Measurements from ENCODE around the gene ARPC1B.
A peak's percentile ranks its signal among the peaks of the same experiment; 100 is the strongest.
"Not testable (repeated sequence)": the region's sequence is repeated elsewhere in the genome, so short reads cannot be mapped to it uniquely, and the experiment has no call there.

ARPC1B gene

GRCh38 chr7:99359465-99360154 lies 14.9 kb upstream of the ARPC1B start:
- no peaks in the 10 kb centered on the region for H3K9me3 Mint-ChIP-seq
- H3K4me3 Mint-ChIP-seq = no peak overlapping the region
- H3K4me1 Mint-ChIP-seq = no peaks in the 10 kb centered on the region
- H3K27ac Mint-ChIP-seq = no peak overlapping the region
- no peak for ATAC-seq
- H3K27me3 Mint-ChIP-seq = no peaks in the 10 kb centered on the region
- peaks cover 36% of the 10 kb centered on the region for H3K36me3 Mint-ChIP-seq

- H3K27ac Mint-ChIP-seq = no peak overlapping the region
- H3K9me3 Mint-ChIP-seq = no peaks in the 10 kb centered on the region
- H3K27me3 Mint-ChIP-seq = no peaks in the 10 kb centered on the region
- H3K4me3 Mint-ChIP-seq = no peak overlapping the region
- ATAC-seq = no peak
- H3K4me1 Mint-ChIP-seq = peaks cover 5% of the 10 kb centered on the region
- H3K36me3 Mint-ChIP-seq = peaks cover 43% of the 10 kb centered on the region
Observed at GRCh38 chr7:99362801-99363200, 11.7 kb upstream of the ARPC1B start.

- no peak for ATAC-seq
- H3K4me3 Mint-ChIP-seq = no peak overlapping the region
- H3K27ac Mint-ChIP-seq = no peak overlapping the region
- no peaks in the 10 kb centered on the region for H3K27me3 Mint-ChIP-seq
- H3K36me3 Mint-ChIP-seq = peaks cover 38% of the 10 kb centered on the region
- peaks cover 5% of the 10 kb centered on the region for H3K4me1 Mint-ChIP-seq
- H3K9me3 Mint-ChIP-seq = no peaks in the 10 kb centered on the region
Observed at GRCh38 chr7:99363286-99363685, 11.2 kb upstream of the ARPC1B start.

- ATAC-seq = peak; percentile 74
- Mint-ChIP-seq H3K27ac (no peak overlapping the region), H3K36me3 (peaks cover 34% of the 10 kb centered on the region), H3K9me3 (no peaks in the 10 kb centered on the region), H3K27me3 (no peaks in the 10 kb centered on the region), H3K4me3 (no peak overlapping the region), H3K4me1 (peaks cover 5% of the 10 kb centered on the region)
Observed at GRCh38 chr7:99365318-99366141, 9.0 kb upstream of the ARPC1B start.

GRCh38 chr7:99366646-99367045 lies 7.9 kb upstream of the ARPC1B start:
- ATAC-seq = no peak
- H3K4me1 Mint-ChIP-seq = peaks cover 5% of the 10 kb centered on the region
- H3K9me3 Mint-ChIP-seq = no peaks in the 10 kb centered on the region
- H3K36me3 Mint-ChIP-seq = peaks cover 34% of the 10 kb centered on the region
- no peaks in the 10 kb centered on the region for H3K27me3 Mint-ChIP-seq
- no peak overlapping the region for H3K4me3 Mint-ChIP-seq
- H3K27ac Mint-ChIP-seq = no peak overlapping the region

- Mint-ChIP-seq H3K4me3 (no peak overlapping the region), H3K36me3 (peaks cover 34% of the 10 kb centered on the region), H3K9me3 (no peaks in the 10 kb centered on the region), H3K27me3 (no peaks in the 10 kb centered on the region), H3K27ac (no peak overlapping the region), H3K4me1 (peaks cover 5% of the 10 kb centered on the region)
- ATAC-seq = no peak
Observed at GRCh38 chr7:99368750-99369389, 5.7 kb upstream of the ARPC1B start.

GRCh38 chr7:99369767-99370391 lies 4.7 kb upstream of the ARPC1B start:
- peaks cover 5% of the 10 kb centered on the region for H3K4me1 Mint-ChIP-seq
- ATAC-seq = no peak
- no peak overlapping the region for H3K27ac Mint-ChIP-seq
- H3K27me3 Mint-ChIP-seq = no peaks in the 10 kb centered on the region
- peaks cover 26% of the 10 kb centered on the region for H3K36me3 Mint-ChIP-seq
- H3K9me3 Mint-ChIP-seq = no peaks in the 10 kb centered on the region
- H3K4me3 Mint-ChIP-seq = no peak overlapping the region

- Mint-ChIP-seq H3K27me3 (no peaks in the 10 kb centered on the region), H3K27ac (no peak overlapping the region), H3K9me3 (no peaks in the 10 kb centered on the region), H3K4me1 (peaks cover 3% of the 10 kb centered on the region), H3K36me3 (peaks cover 14% of the 10 kb centered on the region), H3K4me3 (no peak overlapping the region)
- no peak for ATAC-seq
Observed at GRCh38 chr7:99371376-99371920, 3.1 kb upstream of the ARPC1B start.

- Mint-ChIP-seq H3K27ac (peak overlapping the region; percentile 90), H3K9me3 (no peaks in the 10 kb centered on the region), H3K27me3 (no peaks in the 10 kb centered on the region), H3K4me3 (peak overlapping the region; percentile 61), H3K36me3 (peaks cover 15% of the 10 kb centered on the region), H3K4me1 (peaks cover 14% of the 10 kb centered on the region)
- no peak for ATAC-seq
Observed at GRCh38 chr7:99372275-99373090, 2.0 kb upstream of the ARPC1B start.

- no peak for ATAC-seq
- H3K4me1 Mint-ChIP-seq = peaks cover 23% of the 10 kb centered on the region
- no peaks in the 10 kb centered on the region for H3K27me3 Mint-ChIP-seq
- peaks cover 24% of the 10 kb centered on the region for H3K36me3 Mint-ChIP-seq
- H3K9me3 Mint-ChIP-seq = no peaks in the 10 kb centered on the region
- H3K27ac Mint-ChIP-seq = peak overlapping the region; percentile 90
- H3K4me3 Mint-ChIP-seq = peak overlapping the region; percentile 85
Observed at GRCh38 chr7:99373091-99374066, 1.2 kb upstream of the ARPC1B start.

- Mint-ChIP-seq H3K9me3 (no peaks in the 10 kb centered on the region), H3K36me3 (peaks cover 23% of the 10 kb centered on the region), H3K4me1 (peaks cover 40% of the 10 kb centered on the region), H3K4me3 (peak overlapping the region; percentile 85), H3K27me3 (no peaks in the 10 kb centered on the region), H3K27ac (peak overlapping the region; percentile 90)
- ATAC-seq = peak; percentile 72
Observed at GRCh38 chr7:99375070-99375807, 709 bp downstream of the ARPC1B start.

GRCh38 chr7:99379043-99379577 lies 4.6 kb downstream of the ARPC1B start:
- peaks cover 43% of the 10 kb centered on the region for H3K36me3 Mint-ChIP-seq
- peak overlapping the region; percentile 66 for H3K4me3 Mint-ChIP-seq
- peaks cover 69% of the 10 kb centered on the region for H3K4me1 Mint-ChIP-seq
- H3K9me3 Mint-ChIP-seq = no peaks in the 10 kb centered on the region
- no peaks in the 10 kb centered on the region for H3K27me3 Mint-ChIP-seq
- no peak for ATAC-seq
- peak overlapping the region; percentile 81 for H3K27ac Mint-ChIP-seq

- not testable (repeated sequence) for ATAC-seq
Observed at GRCh38 chr7:99379693-99380031, 5.1 kb downstream of the ARPC1B start.

More at GRCh38 chr7:99379693-99380031, 5.1 kb downstream of the ARPC1B start:
- peaks cover 74% of the 10 kb centered on the region for H3K4me1 Mint-ChIP-seq
- peak overlapping the region; percentile 81 for H3K27ac Mint-ChIP-seq
- peak overlapping the region; percentile 66 for H3K4me3 Mint-ChIP-seq
- not testable (repeated sequence) for H3K27me3 Mint-ChIP-seq, H3K9me3 Mint-ChIP-seq
- peaks cover 43% of the 10 kb centered on the region for H3K36me3 Mint-ChIP-seq

Data from stimulated activated memory B cell treated with anti-CD40 and anti-IgM and Interleukin-4, amounts not matched to agents 10 μg/mL and 1 μg/mL and 100 μg/mL, for 72 hours (primary cell).